ENCODE results near the gene RRP1. TPM values are rescaled to one million over a fixed set of nuclear protein-coding genes. Genes with fewer than 3 reads are reported as not detected.
"Not testable (repeated sequence)": the region's sequence is repeated elsewhere in the genome, so short reads cannot be mapped to it uniquely, and the experiment has no call there.

RRP1 gene
- total and polyA plus RNA-seq, 4 donors = 4.4 to 18.1 (median 17.7) TPM

DNA sequence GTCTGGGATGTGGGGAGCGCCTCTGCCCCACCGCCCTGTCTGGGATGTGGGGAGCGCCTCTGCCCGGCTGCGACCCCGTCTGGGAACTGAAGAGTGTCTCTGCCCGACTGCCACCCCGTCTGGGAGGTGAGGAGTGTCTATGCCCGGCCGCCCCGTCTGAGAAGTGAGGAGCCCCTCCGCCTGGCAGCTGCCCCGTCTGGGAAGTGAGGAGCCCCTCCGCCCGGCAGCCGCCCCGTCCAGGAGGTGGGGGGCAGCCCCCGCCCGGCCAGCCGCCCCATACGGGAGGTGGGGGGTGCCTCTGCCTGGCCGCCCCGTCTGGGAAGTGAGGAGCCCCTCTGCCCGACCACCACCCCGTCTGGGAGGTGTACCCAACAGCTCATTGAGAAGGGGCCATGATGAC, 32.8 kb downstream of the RRP1 start:
- H3K4me3 ChIP-seq (ENCODE audit: low read length in 2 of 2); H3K27me3 ChIP-seq (ENCODE audit: control insufficient read depth in 1 of 2, insufficient read depth in 2 of 2, low read length in 1 of 2); H3K9me3 ChIP-seq (ENCODE audit: control insufficient read depth, low read length); intact Hi-C loops (cut with DNase I); H3K27ac ChIP-seq (ENCODE audit: low read depth in 1 of 2, low read length in 2 of 2); ATAC-seq (ENCODE audit: low FRiP score); H3K4me1 ChIP-seq (ENCODE audit: control insufficient read depth in 1 of 2, insufficient read depth in 2 of 2, low read length in 2 of 2); H3K36me3 ChIP-seq (ENCODE audit: control insufficient read depth in 1 of 2, insufficient read depth in 2 of 2, low read length in 1 of 2): not testable (repeated sequence)
- peak in 1 of 2 donors; percentile 45 for DNase-seq
- WGBS, 2 donors = 89 to 96% methylated on average over 15 to 25 of the region's 25 CpGs

DNA sequence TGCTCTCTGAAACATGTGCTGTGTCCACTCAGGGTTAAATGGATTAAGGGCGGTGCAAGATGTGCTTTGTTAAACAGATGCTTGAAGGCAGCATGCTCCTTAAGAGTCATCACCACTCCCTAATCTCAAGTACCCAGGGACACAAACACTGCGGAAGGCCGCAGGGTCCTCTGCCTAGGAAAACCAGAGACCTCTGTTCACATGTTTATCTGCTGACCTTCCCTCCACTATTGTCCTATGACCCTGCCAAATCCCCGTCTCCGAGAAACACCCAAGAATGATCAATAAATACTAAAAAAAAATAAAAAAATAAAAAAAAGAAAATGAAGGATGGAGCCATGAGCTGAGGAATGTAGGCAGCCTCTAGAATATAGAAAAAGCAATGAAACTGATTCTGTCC, 33.4 kb downstream of the RRP1 start:
- H3K4me1 ChIP-seq (ENCODE audit: control insufficient read depth in 1 of 2, insufficient read depth in 2 of 2, low read length in 2 of 2); H3K9me3 ChIP-seq (ENCODE audit: control insufficient read depth, low read length); H3K27ac ChIP-seq (ENCODE audit: low read depth in 1 of 2, low read length in 2 of 2); H3K27me3 ChIP-seq (ENCODE audit: control insufficient read depth in 1 of 2, insufficient read depth in 2 of 2, low read length in 1 of 2); H3K36me3 ChIP-seq (ENCODE audit: control insufficient read depth in 1 of 2, insufficient read depth in 2 of 2, low read length in 1 of 2); DNase-seq; ATAC-seq (ENCODE audit: low FRiP score); H3K4me3 ChIP-seq (ENCODE audit: low read length in 2 of 2); intact Hi-C loops (cut with DNase I): not testable (repeated sequence)
- 87 to 95% methylated on average over 2 of the region's 5 CpGs for WGBS, 2 donors

DNA sequence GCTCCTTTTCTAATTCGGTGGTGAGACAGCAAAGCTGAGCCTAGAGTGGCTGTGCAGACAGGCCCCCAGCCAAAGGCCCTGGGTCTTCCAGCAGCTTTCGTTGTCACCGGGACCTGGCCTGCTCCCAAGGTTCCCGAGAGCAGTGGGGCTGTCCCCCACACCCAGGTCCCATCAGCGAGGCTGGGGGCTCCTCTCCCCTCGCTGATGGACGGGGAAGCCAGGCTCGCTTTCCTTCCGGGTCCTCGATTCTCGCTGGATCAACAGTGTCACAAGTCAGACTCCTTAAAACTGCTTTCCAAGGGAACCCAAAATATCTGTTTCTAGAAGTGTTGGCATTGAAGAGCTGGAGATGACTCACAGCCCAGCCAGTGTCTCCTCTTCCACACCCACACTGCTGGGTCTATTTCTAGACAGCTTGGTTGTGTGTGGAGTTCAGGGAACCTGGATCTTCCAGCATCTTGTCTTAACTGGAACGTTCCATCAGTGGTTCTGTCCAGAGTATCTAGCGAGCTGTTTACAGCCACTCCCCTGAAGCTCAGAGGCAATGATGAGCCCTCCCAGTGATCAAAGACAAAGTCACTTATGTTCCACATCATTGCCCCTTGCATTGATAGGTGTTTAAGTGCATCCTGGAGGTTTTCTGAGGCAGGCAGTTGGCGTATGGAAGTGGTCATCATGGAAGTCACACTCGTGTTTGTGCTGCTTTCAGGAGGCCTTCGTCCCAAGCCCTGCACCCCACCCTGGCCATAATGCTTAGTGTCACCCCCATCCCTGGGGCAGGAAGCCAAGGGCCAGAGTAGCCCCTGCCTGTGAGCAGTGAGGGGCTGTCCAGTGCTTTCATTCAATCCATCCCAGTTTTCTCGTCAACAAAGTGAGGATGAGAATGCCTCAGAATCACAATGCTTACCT, 35.2 kb downstream of the RRP1 start:
- no peaks in the 10 kb centered on the region for H3K4me1 ChIP-seq (ENCODE audit: control insufficient read depth in 1 of 2, insufficient read depth in 2 of 2, low read length in 2 of 2)
- no peak overlapping the region for H3K4me3 ChIP-seq (ENCODE audit: low read length in 2 of 2)
- H3K27ac ChIP-seq (ENCODE audit: low read depth in 1 of 2, low read length in 2 of 2) = no peak overlapping the region
- DNase-seq (peak in 1 of 2 donors; percentile 48), ATAC-seq (ENCODE audit: low FRiP score) (peak; percentile 16)
- H3K27me3 ChIP-seq (ENCODE audit: control insufficient read depth in 1 of 2, insufficient read depth in 2 of 2, low read length in 1 of 2) = no peaks in the 10 kb centered on the region
- H3K36me3 ChIP-seq (ENCODE audit: control insufficient read depth in 1 of 2, insufficient read depth in 2 of 2, low read length in 1 of 2) = no peaks in the 10 kb centered on the region
- intact Hi-C loops (cut with DNase I) = no loop called here
- H3K9me3 ChIP-seq (ENCODE audit: control insufficient read depth, low read length) = no peaks in the 10 kb centered on the region
- WGBS, 2 donors = 72 to 79% methylated on average over 17 of the region's 17 CpGs

DNA sequence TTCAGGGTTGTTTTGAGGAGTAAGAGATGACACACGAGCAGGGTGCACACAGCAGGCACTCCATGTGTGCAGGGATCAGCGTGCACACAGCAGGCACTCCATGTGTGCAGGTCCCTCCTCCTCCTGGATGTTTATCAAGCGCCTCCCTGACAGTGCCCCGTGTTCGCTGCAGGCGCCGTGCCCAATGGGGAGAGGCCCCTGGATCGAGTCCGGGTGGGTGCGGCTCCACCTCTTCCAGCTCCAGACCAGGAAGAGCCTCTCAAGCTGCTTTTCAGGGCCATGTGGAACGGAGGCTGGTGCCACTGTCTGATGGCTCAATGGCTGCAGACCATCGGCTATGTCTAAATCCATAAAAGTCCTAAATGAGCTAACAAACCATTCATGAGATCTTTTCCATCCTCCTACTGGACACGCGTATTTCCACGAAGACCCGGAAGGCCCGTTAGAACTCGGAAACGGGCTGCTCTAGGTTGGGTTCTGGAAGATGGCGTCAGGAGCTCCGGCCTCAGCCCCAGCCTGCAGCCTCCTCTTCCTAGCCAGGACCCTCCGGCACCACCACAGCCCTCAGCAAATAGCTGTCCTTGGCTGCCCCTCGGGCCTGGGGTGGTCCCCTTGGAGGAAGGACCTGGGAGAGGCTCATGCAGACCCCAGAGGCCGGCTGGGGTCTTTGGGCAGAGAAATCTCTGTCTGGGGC, 36.0 kb downstream of the RRP1 start:
- WGBS, 2 donors = 86% methylated on average over 24 of the region's 24 CpGs
- Histone ChIP-seq H3K9me3 (ENCODE audit: control insufficient read depth, low read length) (no peaks in the 10 kb centered on the region), H3K4me1 (ENCODE audit: control insufficient read depth in 1 of 2, insufficient read depth in 2 of 2, low read length in 2 of 2) (no peaks in the 10 kb centered on the region), H3K4me3 (ENCODE audit: low read length in 2 of 2) (no peak overlapping the region), H3K27me3 (ENCODE audit: control insufficient read depth in 1 of 2, insufficient read depth in 2 of 2, low read length in 1 of 2) (no peaks in the 10 kb centered on the region), H3K27ac (ENCODE audit: low read depth in 1 of 2, low read length in 2 of 2) (no peak overlapping the region), H3K36me3 (ENCODE audit: control insufficient read depth in 1 of 2, insufficient read depth in 2 of 2, low read length in 1 of 2) (no peaks in the 10 kb centered on the region)
- no peak for DNase-seq
- no peak for ATAC-seq (ENCODE audit: low FRiP score)
- intact Hi-C loops (cut with DNase I) = no loop called here

DNA sequence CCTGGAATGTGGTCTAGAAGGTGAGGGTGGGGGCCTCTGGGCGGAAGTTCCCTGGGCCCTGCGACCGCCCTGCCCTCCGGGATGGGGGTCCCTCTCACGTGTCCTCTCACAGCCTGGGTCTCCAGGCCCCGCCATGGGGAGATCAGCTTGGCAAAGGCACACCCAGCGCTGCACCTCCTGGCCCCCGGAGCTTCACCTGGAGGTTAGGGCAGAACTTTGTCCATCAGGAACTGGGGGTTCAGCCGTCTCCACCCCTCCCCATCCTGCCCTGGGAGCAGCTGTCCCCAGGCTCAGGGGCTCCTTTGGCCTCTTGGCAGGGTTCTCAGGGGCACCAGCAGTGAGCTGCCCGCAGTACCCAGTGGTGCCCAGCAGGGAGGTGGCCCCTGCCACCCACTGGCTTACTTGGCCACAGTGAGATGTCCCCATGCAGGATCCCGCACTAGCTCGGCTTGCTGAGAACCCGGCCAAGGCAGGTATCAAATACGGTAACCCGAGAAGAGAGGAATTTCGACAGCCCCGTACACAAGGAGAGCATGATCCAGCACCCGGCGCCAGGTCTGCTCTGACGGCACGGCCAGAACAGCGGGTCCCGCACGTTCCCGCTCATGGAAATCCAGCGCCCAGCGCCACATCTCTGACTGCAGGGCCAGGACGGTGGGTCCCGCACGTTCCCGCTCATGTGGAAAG, 36.7 kb downstream of the RRP1 start:
- WGBS, 2 donors = 40 to 53% methylated on average over 31 of the region's 31 CpGs
- intact Hi-C loops (cut with DNase I) = no loop called here
- no peaks in the 10 kb centered on the region for H3K27me3 ChIP-seq (ENCODE audit: control insufficient read depth in 1 of 2, insufficient read depth in 2 of 2, low read length in 1 of 2)
- peak in 1 of 2 donors; percentile 44 for DNase-seq
- H3K36me3 ChIP-seq (ENCODE audit: control insufficient read depth in 1 of 2, insufficient read depth in 2 of 2, low read length in 1 of 2) = no peaks in the 10 kb centered on the region
- peak; percentile 16 for ATAC-seq (ENCODE audit: low FRiP score)
- H3K4me3 ChIP-seq (ENCODE audit: low read length in 2 of 2) = no peak overlapping the region
- H3K27ac ChIP-seq (ENCODE audit: low read depth in 1 of 2, low read length in 2 of 2) = no peak overlapping the region
- no peaks in the 10 kb centered on the region for H3K9me3 ChIP-seq (ENCODE audit: control insufficient read depth, low read length)
- no peaks in the 10 kb centered on the region for H3K4me1 ChIP-seq (ENCODE audit: control insufficient read depth in 1 of 2, insufficient read depth in 2 of 2, low read length in 2 of 2)

DNA sequence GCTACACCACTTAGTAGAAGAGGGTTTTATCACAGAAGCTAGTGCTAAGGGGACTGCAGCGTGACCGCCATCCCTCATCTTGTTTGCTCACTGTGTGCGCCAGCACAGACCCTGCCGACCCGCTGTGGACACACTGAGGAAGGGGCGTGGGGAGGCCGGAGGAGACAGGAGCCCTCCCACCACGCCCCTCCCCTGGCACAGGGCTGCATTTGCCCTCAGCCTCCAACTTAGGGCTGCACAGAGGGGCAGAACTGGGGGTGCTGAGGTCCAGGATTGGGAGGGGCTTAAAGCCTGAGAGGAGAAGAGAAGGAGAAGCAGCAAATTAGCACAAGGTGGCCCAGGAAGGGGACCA, 37.2 kb downstream of the RRP1 start:
- no peak for DNase-seq
- H3K4me1 ChIP-seq (ENCODE audit: control insufficient read depth in 1 of 2, insufficient read depth in 2 of 2, low read length in 2 of 2) = no peaks in the 10 kb centered on the region
- intact Hi-C loops (cut with DNase I) = no loop called here
- H3K27me3 ChIP-seq (ENCODE audit: control insufficient read depth in 1 of 2, insufficient read depth in 2 of 2, low read length in 1 of 2) = no peaks in the 10 kb centered on the region
- ATAC-seq (ENCODE audit: low FRiP score) = no peak
- H3K4me3 ChIP-seq (ENCODE audit: low read length in 2 of 2) = no peak overlapping the region
- WGBS, 2 donors = 43 to 48% methylated on average over 8 of the region's 8 CpGs
- H3K27ac ChIP-seq (ENCODE audit: low read depth in 1 of 2, low read length in 2 of 2) = no peak overlapping the region
- no peaks in the 10 kb centered on the region for H3K9me3 ChIP-seq (ENCODE audit: control insufficient read depth, low read length)
- H3K36me3 ChIP-seq (ENCODE audit: control insufficient read depth in 1 of 2, insufficient read depth in 2 of 2, low read length in 1 of 2) = no peaks in the 10 kb centered on the region

DNA sequence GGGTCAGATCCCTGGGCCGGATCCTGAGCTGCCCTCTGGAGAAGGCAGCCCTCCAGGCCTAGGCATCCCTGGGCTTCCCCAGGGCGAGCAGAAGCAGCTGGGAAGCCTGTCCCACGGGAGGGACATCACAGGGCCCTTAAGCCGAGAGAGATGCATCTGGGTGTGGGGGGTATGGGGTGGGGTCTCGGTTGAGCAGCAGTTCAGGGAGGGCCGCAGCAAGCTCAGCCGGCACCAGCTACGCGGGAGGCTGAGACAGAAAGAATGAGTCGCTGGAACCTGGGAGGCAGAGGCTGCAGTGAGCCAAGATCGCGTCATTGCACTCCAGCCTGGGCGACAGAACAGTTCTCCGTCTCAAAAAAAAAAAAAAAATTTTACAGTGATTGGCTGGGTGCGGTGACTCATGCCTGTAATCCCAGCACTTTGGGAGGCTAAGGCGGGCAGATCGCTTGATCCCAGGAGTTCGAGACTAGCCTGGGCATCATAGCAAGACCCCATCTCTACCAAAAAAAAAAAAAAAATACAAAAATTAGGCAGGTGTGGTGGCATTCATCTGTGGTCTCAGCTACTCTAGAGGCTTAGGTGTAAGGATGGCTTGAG, 37.7 kb downstream of the RRP1 start:
- no peak overlapping the region for H3K27ac ChIP-seq (ENCODE audit: low read depth in 1 of 2, low read length in 2 of 2)
- no peaks in the 10 kb centered on the region for H3K36me3 ChIP-seq (ENCODE audit: control insufficient read depth in 1 of 2, insufficient read depth in 2 of 2, low read length in 1 of 2)
- H3K27me3 ChIP-seq (ENCODE audit: control insufficient read depth in 1 of 2, insufficient read depth in 2 of 2, low read length in 1 of 2) = no peaks in the 10 kb centered on the region
- H3K4me3 ChIP-seq (ENCODE audit: low read length in 2 of 2) = no peak overlapping the region
- H3K4me1 ChIP-seq (ENCODE audit: control insufficient read depth in 1 of 2, insufficient read depth in 2 of 2, low read length in 2 of 2) = no peaks in the 10 kb centered on the region
- intact Hi-C loops (cut with DNase I) = no loop called here
- DNase-seq (peak in 1 of 2 donors; percentile 77), ATAC-seq (ENCODE audit: low FRiP score) (peak; percentile 48)
- no peaks in the 10 kb centered on the region for H3K9me3 ChIP-seq (ENCODE audit: control insufficient read depth, low read length)
- WGBS, 2 donors = 26 to 36% methylated on average over 18 of the region's 18 CpGs

DNA sequence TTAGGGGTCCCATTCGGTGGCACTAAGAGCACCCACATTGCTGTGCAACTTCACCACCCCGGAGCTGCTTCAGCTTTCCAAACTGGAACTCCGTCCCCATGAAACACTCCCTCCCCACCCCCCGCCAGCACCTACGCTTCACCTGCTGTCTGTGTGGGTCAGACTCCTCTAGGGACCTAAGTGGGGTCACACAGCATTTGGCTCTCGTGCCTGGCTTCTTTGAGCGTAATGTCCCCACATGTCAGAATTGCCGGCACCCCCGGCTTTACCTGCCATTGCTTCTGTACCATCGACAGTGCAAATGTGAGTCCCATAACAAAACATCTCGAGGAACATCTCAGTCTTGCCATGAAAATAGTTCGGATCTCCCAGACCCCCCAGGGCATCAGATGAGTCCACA, 39.8 kb downstream of the RRP1 start:
- Histone ChIP-seq H3K9me3 (ENCODE audit: control insufficient read depth, low read length) (no peaks in the 10 kb centered on the region), H3K36me3 (ENCODE audit: control insufficient read depth in 1 of 2, insufficient read depth in 2 of 2, low read length in 1 of 2) (no peaks in the 10 kb centered on the region), H3K27me3 (ENCODE audit: control insufficient read depth in 1 of 2, insufficient read depth in 2 of 2, low read length in 1 of 2) (no peaks in the 10 kb centered on the region), H3K4me3 (ENCODE audit: low read length in 2 of 2) (no peak overlapping the region), H3K4me1 (ENCODE audit: control insufficient read depth in 1 of 2, insufficient read depth in 2 of 2, low read length in 2 of 2) (no peaks in the 10 kb centered on the region), H3K27ac (ENCODE audit: low read depth in 1 of 2, low read length in 2 of 2) (no peak overlapping the region)
- ATAC-seq (ENCODE audit: low FRiP score) (no peak), DNase-seq (no peak)
- intact Hi-C loops (cut with DNase I) = no loop called here
- 83 to 93% methylated on average over 12 of the region's 12 CpGs for WGBS, 2 donors
